ENCODE measurements around the gene ZBTB39.
"Not testable (repeated sequence)": the region's sequence is repeated elsewhere in the genome, so short reads cannot be mapped to it uniquely, and the experiment has no call there.

The ZBTB39 gene

DNA sequence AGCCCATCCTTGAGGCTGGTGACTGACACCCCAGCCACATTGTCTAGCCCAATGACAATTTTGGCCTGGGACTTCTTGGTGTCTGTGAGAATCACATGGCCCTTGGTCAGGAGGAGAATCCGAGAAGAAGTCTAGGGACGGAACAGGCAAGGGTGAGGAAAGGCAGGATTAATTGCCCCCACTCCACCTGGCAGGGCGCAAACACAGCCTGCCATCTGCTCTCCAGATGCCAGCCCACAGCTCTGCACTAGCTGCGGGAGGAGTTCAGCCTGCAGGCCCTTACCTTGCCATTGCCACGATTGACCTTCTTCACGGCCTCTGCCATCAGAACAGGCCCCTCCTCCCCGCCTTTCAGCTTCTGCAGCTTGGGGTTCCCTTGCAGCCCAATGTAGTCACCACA is 23.1 kb upstream of the ZBTB39 start:
- DNase-seq (ENCODE audit: low read depth): no peak

GRCh38 chr12:57027805-57028153 is 21.4 kb upstream of the ZBTB39 start:
- no peak overlapping the region for H3K4me3 ChIP-seq (ENCODE audit: low read length)
- TF ChIP-seq CTCF (conservative IDR thresholded peaks at IDR 0.05; ENCODE audit: low read depth, low read length): no peak
- DNase-seq (ENCODE audit: low read depth): no peak

More for the DNA sequence above, 23.1 kb upstream of the ZBTB39 start:
- H3K4me3 ChIP-seq (ENCODE audit: low read length): no peak overlapping the region
- TF ChIP-seq CTCF (conservative IDR thresholded peaks at IDR 0.05; ENCODE audit: low read depth, low read length): no peak

- DNase-seq (ENCODE audit: low read depth): no peak
- no peak for TF ChIP-seq CTCF (conservative IDR thresholded peaks at IDR 0.05; ENCODE audit: low read depth, low read length)
- H3K4me3 ChIP-seq (ENCODE audit: low read length): no peak overlapping the region
These were observed 20.9 kb upstream of the ZBTB39 start for GRCh38 chr12:57027011-57027804.

- no peak for DNase-seq (ENCODE audit: low read depth)
- no peak for TF ChIP-seq CTCF (conservative IDR thresholded peaks at IDR 0.05; ENCODE audit: low read depth, low read length)
- no peak overlapping the region for H3K4me3 ChIP-seq (ENCODE audit: low read length)
These were observed 18.9 kb upstream of the ZBTB39 start for GRCh38 chr12:57025196-57025595.

- not testable (repeated sequence) for DNase-seq (ENCODE audit: low read depth); H3K4me3 ChIP-seq (ENCODE audit: low read length)
These were observed 16.0 kb upstream of the ZBTB39 start for GRCh38 chr12:57022324-57022723.

DNA sequence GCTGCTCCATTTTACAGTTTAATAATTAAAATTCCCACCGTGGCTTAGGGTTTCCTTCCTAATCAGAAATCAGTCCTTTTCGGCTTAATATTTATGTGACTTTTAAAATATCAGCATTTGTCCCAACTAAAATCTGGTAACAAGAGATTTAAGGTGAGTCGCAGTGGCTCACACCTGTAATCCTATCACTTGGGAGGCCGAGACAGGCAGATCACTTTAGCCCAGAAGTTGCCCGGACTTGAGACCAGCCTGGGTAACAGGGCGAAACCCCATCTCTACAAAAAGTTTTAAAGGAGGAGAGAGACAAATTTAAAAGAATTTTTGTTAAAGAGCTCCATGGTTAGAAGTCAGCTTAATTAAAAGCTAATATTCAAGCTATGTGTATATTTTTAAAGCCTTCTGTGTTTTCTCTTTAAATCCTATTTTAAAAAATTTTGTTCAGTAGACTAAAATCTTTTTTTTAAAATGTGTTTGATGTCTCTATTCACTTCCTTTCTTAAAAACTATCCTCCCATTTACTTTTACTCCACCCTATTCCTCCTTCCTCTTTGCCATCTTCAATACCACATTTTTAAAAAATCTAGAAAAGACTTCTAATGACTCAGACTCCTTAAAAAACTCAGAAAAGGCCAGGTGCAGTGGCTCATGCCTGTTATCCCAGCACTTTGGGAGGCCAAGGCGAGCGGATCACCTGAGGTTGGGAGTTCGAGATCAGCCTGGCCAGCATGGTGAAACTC is 13.8 kb upstream of the ZBTB39 start:
- no peak for TF ChIP-seq CTCF (conservative IDR thresholded peaks at IDR 0.05; ENCODE audit: low read depth, low read length)
- no peak for DNase-seq (ENCODE audit: low read depth)
- no peak overlapping the region for H3K4me3 ChIP-seq (ENCODE audit: low read length)

GRCh38 chr12:57018906-57019305 is 12.6 kb upstream of the ZBTB39 start:
- TF ChIP-seq CTCF (conservative IDR thresholded peaks at IDR 0.05; ENCODE audit: low read depth, low read length): no peak
- no peak for DNase-seq (ENCODE audit: low read depth)
- H3K4me3 ChIP-seq (ENCODE audit: low read length): no peak overlapping the region

DNA sequence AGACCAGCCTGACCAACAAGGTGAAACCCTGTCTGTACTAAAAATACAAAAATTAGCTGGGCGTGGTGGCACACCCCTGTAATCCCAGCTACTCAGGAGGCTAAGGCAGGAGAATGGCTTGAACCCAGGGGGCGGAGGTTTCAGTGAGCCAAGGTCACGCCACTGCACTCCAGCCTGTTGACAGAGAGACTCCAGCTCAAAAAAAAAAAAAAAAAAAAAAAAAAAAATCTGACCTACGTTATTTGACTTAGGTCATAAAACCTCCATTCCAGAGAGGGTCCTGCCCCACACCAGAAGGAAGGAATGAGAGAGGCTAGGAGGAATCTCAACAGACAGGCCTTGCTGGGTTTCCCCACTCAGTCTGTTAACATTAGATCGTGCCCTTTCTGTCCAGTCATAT is 12.0 kb upstream of the ZBTB39 start:
- DNase-seq (ENCODE audit: low read depth); H3K4me3 ChIP-seq (ENCODE audit: low read length): not testable (repeated sequence)

Data from retinal pigment epithelial cell (primary cell).